ENCODE results near the gene SETD3.

GRCh38 chr14:99447739-99448138 is 32.9 kb downstream of the SETD3 start:
- TF ChIP-seq CTCF (IDR thresholded peaks at IDR 0.05), result no peak
- TF ChIP-seq POLR2AphosphoS5 (IDR thresholded peaks at IDR 0.05), result no peak

Measured in stomach (tissue), 4 donors.